HCT116 (cell line): ENCODE results near the gene CTDSPL2. TPM values are rescaled to one million over a fixed set of nuclear protein-coding genes. Genes with fewer than 3 reads are reported as not detected.

Experiments
- ATAC-seq: fragments of 200-7000 bp; cut with Tn5 transposase; 2 replicates; pipeline ENCODE4 v1.9.1; 2020; ENCODE audit warnings: mild to moderate bottlenecking, moderate library complexity
- BruUV-seq: library from RNA; stranded (reverse); fragments of 400-500 nt; replicated peaks from 2 replicates; lab custom pipeline; 2021; lab: Mats Ljungman, UMichigan
- CTCF ChIA-PET: fragments of 300-600 bp; sonication (Branson Sonifier 250); formaldehyde crosslinking; loops from one replicate; lab custom pipeline; 2021; ENCODE audit warnings: antibody characterized with exemption; lab: Charles Lee
- POLR2A ChIA-PET: fragments of 300-600, 350-600 bp; sonication (Branson Sonifier 250); formaldehyde crosslinking; loops from one replicate; lab custom pipeline; 2021; ENCODE audit warnings: antibody characterized with exemption; lab: Charles Lee
- RAD21 ChIA-PET, 2 experiments: fragments of 300-600 bp; sonication (Branson Sonifier 250); formaldehyde crosslinking; loops; one replicate each; lab custom pipeline; 2023; ENCODE audit warnings: low total read pairs in 2 of 2; ENCODE audit not compliant: uncharacterized antibody in 2 of 2, unreplicated experiment in 2 of 2, low non-redundant PET in 1 of 2; lab: Charles Lee
- DNase-seq: peaks from one replicate; pipeline ENCODE4 v3.0.0-alpha.2; 2010; ENCODE audit warnings: low read depth, low spot score
- H2AFZ ChIP-seq: fragments of 200-600 bp; shearing (Covaris generic), sonication (generic); 2 replicates; pipeline ENCODE4 v1.6.1; 2017; ENCODE audit warnings: low read depth, mixed run types, mixed read lengths, antibody characterized with exemption, low read length; ENCODE audit not compliant: poor library complexity, severe bottlenecking
- H3K27ac ChIP-seq: 2 replicates; pipeline ENCODE4 v1.5.1; 2012; ENCODE audit warnings: low read depth, low read length
- H3K27me3 ChIP-seq: fragments of 200-600 bp; sonication (generic); 2 replicates; pipeline ENCODE4 v1.6.1; 2016; ENCODE audit warnings: mixed run types, low read length, mixed read lengths; ENCODE audit not compliant: insufficient read depth
- H3K36me3 ChIP-seq, 2 experiments: fragments of 200-500 bp in 1 of 2; fragments of 200-600 bp in 1 of 2; sonication (Bioruptor generic) in 1 of 2; sonication (generic) in 1 of 2; 2 replicates each; pipeline versions ENCODE4 v1.5.1 to v1.6.1; 2014 to 2016; ENCODE audit warnings: low read length in 2 of 2, inconsistent platforms in 1 of 2, mixed read lengths in 1 of 2, mixed run types in 1 of 2; ENCODE audit not compliant: insufficient read depth in 2 of 2, control insufficient read depth in 1 of 2
- H3K4me1 ChIP-seq, 2 experiments: fragments of 200-600 bp in 1 of 2; sonication (generic) in 1 of 2; 2 replicates each; pipeline versions ENCODE4 v1.5.1 to v1.6.1; 2012 to 2017; ENCODE audit warnings: low read length in 2 of 2, inconsistent platforms in 1 of 2, mild to moderate bottlenecking in 1 of 2, mixed read lengths in 1 of 2, mixed run types in 1 of 2, moderate library complexity in 1 of 2; ENCODE audit not compliant: insufficient read depth in 2 of 2, control insufficient read depth in 1 of 2
- H3K4me2 ChIP-seq: fragments of 200-600 bp; sonication (generic); 2 replicates; pipeline ENCODE4 v1.6.1; 2017; ENCODE audit warnings: mixed run types, low read length, mixed read lengths
- H3K4me3 ChIP-seq, 2 experiments: fragments of 200-600 bp in 1 of 2; sonication (generic) in 1 of 2; replicated peaks in 1 of 2; 2 replicates each; pipeline ENCODE4 v1.5.1; 2011 to 2016; ENCODE audit warnings: low read length in 2 of 2, control low read depth in 1 of 2, low read depth in 1 of 2, mild to moderate bottlenecking in 1 of 2, mixed read lengths in 1 of 2, mixed run types in 1 of 2
- H3K79me2 ChIP-seq: fragments of 200-600 bp; sonication (generic); 2 replicates; pipeline ENCODE4 v1.6.1; 2017; ENCODE audit warnings: mild to moderate bottlenecking, mixed run types, low read length, moderate library complexity, mixed read lengths; ENCODE audit not compliant: insufficient read depth
- H3K9ac ChIP-seq: fragments of 200-600 bp; sonication (generic); 2 replicates; pipeline ENCODE4 v1.6.1; 2016; ENCODE audit warnings: low read length, mixed read lengths
- H3K9me2 ChIP-seq: fragments of 200-600 bp; sonication (generic), shearing (Covaris generic); 2 replicates; pipeline ENCODE4 v1.6.1; 2017; ENCODE audit warnings: mixed run types, mild to moderate bottlenecking, moderate library complexity; ENCODE audit not compliant: insufficient read depth
- H3K9me3 ChIP-seq, 2 experiments: fragments of 200-500 bp in 1 of 2; fragments of 200-600 bp in 1 of 2; sonication (Bioruptor generic) in 1 of 2; sonication (generic) in 1 of 2; 2 replicates each; pipeline ENCODE4 v1.6.1; 2014 to 2017; ENCODE audit warnings: low read length in 2 of 2, mixed read lengths in 2 of 2, inconsistent platforms in 1 of 2, low read depth in 1 of 2, mild to moderate bottlenecking in 1 of 2, mixed run types in 1 of 2, moderate library complexity in 1 of 2; ENCODE audit not compliant: control insufficient read depth in 1 of 2, insufficient read depth in 1 of 2
- H4K20me1 ChIP-seq: fragments of 200-600 bp; sonication (generic), shearing (Covaris generic); 2 replicates; pipeline ENCODE4 v1.6.1; 2017; ENCODE audit warnings: mixed run types, mild to moderate bottlenecking, moderate library complexity; ENCODE audit not compliant: insufficient read depth
- ATF3 ChIP-seq: IDR thresholded peaks from 2 replicates; pipeline ENCODE4 v1.6.1; 2012
- CBX3 ChIP-seq: IDR thresholded peaks from 2 replicates; pipeline ENCODE4 v1.6.1; 2012; ENCODE audit warnings: low read depth
- ELF1 ChIP-seq: IDR thresholded peaks from 2 replicates; pipeline ENCODE4 v1.6.1; 2012; ENCODE audit warnings: low read depth, borderline replicate concordance
- JUND ChIP-seq: IDR thresholded peaks from 2 replicates; pipeline ENCODE4 v1.6.1; 2012
- MAX ChIP-seq: IDR thresholded peaks from 2 replicates; pipeline ENCODE4 v1.6.1; 2012
- POLR2A ChIP-seq: IDR thresholded peaks from 2 replicates; pipeline ENCODE4 v1.7.0; 2011; ENCODE audit warnings: borderline replicate concordance; ENCODE audit not compliant: insufficient read depth, insufficient read length; ENCODE audit errors: extremely low read depth
- REST ChIP-seq: IDR thresholded peaks from 2 replicates; pipeline ENCODE4 v1.6.1; 2012; ENCODE audit warnings: low read depth
- SRF ChIP-seq: IDR thresholded peaks from 2 replicates; pipeline ENCODE4 v1.6.1; 2012; ENCODE audit warnings: low read depth
- TCF7L2 ChIP-seq: IDR thresholded peaks from 2 replicates; pipeline ENCODE4 v1.7.0; 2011; ENCODE audit warnings: borderline replicate concordance, inconsistent platforms; ENCODE audit not compliant: insufficient read depth, insufficient read length; ENCODE audit errors: extremely low read depth
- YY1 ChIP-seq: IDR thresholded peaks from 2 replicates; pipeline ENCODE4 v1.6.1; 2011; ENCODE audit warnings: low read length, low read depth, moderate library complexity, mild to moderate bottlenecking; ENCODE audit not compliant: insufficient replicate concordance; ENCODE audit errors: extremely low read depth
- ZBTB33 ChIP-seq: IDR thresholded peaks from 2 replicates; pipeline ENCODE4 v1.6.1; 2011; ENCODE audit warnings: mild to moderate bottlenecking, low read length, moderate library complexity; ENCODE audit not compliant: insufficient replicate concordance; ENCODE audit errors: extremely low read depth
- ZFX ChIP-seq: fragments of 450-650 bp; IDR thresholded peaks from 2 replicates; pipeline ENCODE4 v1.6.1; 2017
- ZNF274 ChIP-seq: fragments of 200-500 bp; sonication (Bioruptor generic); IDR thresholded peaks from 2 replicates; pipeline ENCODE4 v1.6.1; 2014; ENCODE audit warnings: mild to moderate bottlenecking, low read depth, low read length, inconsistent platforms
- intact Hi-C: fragments of 100-400 bp; cut with micrococcal nuclease; formaldehyde crosslinking; loops from 2 replicates; pipeline ENCODE4 v1.10.0; 2022
- total RNA-seq: library from RNA; stranded (reverse); gene quantifications from one replicate; pipeline ENCODE4 v1.2.1, GENCODE V29; 2021; ENCODE audit not compliant: unreplicated experiment

Gene CTDSPL2
- total RNA-seq, 1 experiment from 2014 or later = 56.0 TPM

GRCh38 chr15:44479343-44479742 is 51.9 kb downstream of the CTDSPL2 start:
- POLR2A ChIA-PET = no interaction called here
- no peak overlapping the region for H3K27ac ChIP-seq
- H3K79me2 ChIP-seq = peaks cover 87% of the 10 kb centered on the region
- H3K9me3 ChIP-seq = no peaks in the 10 kb centered on the region
- no peak for ATAC-seq
- no peak for TF ChIP-seq TCF7L2
- no peak for TF ChIP-seq POLR2A
- TF ChIP-seq YY1 = no peak
- no peak for TF ChIP-seq CBX3
- TF ChIP-seq REST = no peak
- no peak for TF ChIP-seq MAX
- no peak for TF ChIP-seq ZNF274
- no peak for TF ChIP-seq ZFX
- TF ChIP-seq ZBTB33 = no peak
- no peak for TF ChIP-seq JUND
- no peak for TF ChIP-seq SRF
- TF ChIP-seq ATF3 = no peak
- TF ChIP-seq ELF1 = no peak
- TF ChIP-seq, all 23 proteins: peak for 0
- RAD21 ChIA-PET = no interaction called here
- DNase-seq = no peak
- intact Hi-C loops = no loop called here
- Histone ChIP-seq H2AFZ (no peak overlapping the region), H3K4me1 (no peaks in the 10 kb centered on the region), H3K9me2 (no peaks in the 10 kb centered on the region), H3K27me3 (no peaks in the 10 kb centered on the region), H3K4me3 (no peak overlapping the region), H3K36me3 (no peaks in the 10 kb centered on the region), H3K4me2 (no peak overlapping the region), H3K9ac (no peak overlapping the region), H4K20me1 (peaks cover 12% of the 10 kb centered on the region)
- BruUV-seq = no TSS peak
- CTCF ChIA-PET = no interaction called here
